Spleen (tissue), 7 donors: Measurements from ENCODE around the gene OFD1.

Experiments
- CTCF ChIP-seq, 11 experiments: fragments of 200-600 bp in 7 of 11; fragments of 450-650 bp in 4 of 11; sonication (generic) in 4 of 11; IDR thresholded peaks in 8 of 11; conservative IDR thresholded peaks in 3 of 11; 1 replicate in 7 of 11; 2 replicates in 4 of 11; pipeline versions ENCODE4 v1.4.0 to v1.8.0; 2016 to 2021; ENCODE audit warnings: antibody characterized with exemption in 11 of 11, inconsistent platforms in 4 of 11, mild to moderate bottlenecking in 1 of 11
- POLR2A ChIP-seq, 3 donors: fragments of 450-650 bp; IDR thresholded peaks; one replicate each; pipeline ENCODE4 v1.5.1; 2017; ENCODE audit warnings: antibody characterized with exemption in 3 of 3, mild to moderate bottlenecking in 1 of 3
- POLR2AphosphoS5 ChIP-seq, 3 donors: sonication (generic); formaldehyde crosslinking; IDR thresholded peaks; one replicate each; pipeline ENCODE4 v1.5.1; 2017; ENCODE audit warnings: antibody characterized with exemption in 3 of 3
- donor health status: DM: no; HTN: no; CAD: no; lungs with moderate emphysema.
- donor health status: DM: no; HTN: no; CAD: no.
- donor health status: DM: no; HTN: no; CAD: no.

- TF ChIP-seq CTCF (IDR thresholded peaks at IDR 0.05 in 8 of 11, conservative IDR thresholded peaks at IDR 0.05 in 3 of 11) = no peak
- TF ChIP-seq POLR2A (IDR thresholded peaks at IDR 0.05) = no peak
- TF ChIP-seq POLR2AphosphoS5 (IDR thresholded peaks at IDR 0.05) = no peak
Measured at GRCh38 chrX:13711141-13711540, 23.4 kb upstream of the OFD1 start.
